Erythroblast (primary cell): Measurements from ENCODE around the gene ADM5.

Source experiments
- GATA1 ChIP-seq: IDR thresholded peaks from 2 replicates; pipeline ENCODE4 v1.6.1; 2011; ENCODE audit warnings: low read depth, mild to moderate bottlenecking, control low read depth, low read length, moderate library complexity
- POLR2A ChIP-seq: IDR thresholded peaks from 2 replicates; pipeline ENCODE4 v1.6.1; 2011; ENCODE audit warnings: mild to moderate bottlenecking, low read length

DNA sequence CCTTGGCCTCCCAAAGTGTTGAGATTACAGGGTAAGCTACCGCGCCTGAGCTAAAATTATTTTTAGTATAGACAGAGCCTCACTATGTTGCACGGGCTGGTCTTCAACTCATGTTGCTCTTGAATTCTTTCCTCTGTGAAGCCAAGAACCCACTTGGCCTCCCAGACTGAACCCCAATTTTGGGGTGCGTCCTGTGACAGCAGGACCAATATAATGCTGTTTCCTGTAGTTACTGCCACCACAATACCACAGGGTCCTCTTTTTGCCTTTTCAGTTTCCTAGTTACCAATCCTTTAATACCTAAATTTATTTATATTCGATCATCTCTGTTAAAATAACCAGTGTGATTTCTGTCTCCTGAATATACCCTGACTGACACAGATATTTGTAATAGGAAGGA lies 40.8 kb downstream of the ADM5 start:
- no peak for TF ChIP-seq POLR2A
- no peak for TF ChIP-seq GATA1
